HT1080 (cell line): Measurements from ENCODE around the gene COA7. TPM values are rescaled to one million over a fixed set of nuclear protein-coding genes. Genes with fewer than 3 reads are reported as not detected.

Experiments
- DNase-seq: peaks from one replicate; pipeline ENCODE4 v3.0.0-alpha.2; 2015; ENCODE audit warnings: low read depth
- small RNA-seq: library from RNA; depleted of rRNA; stranded (forward); fragments of <200 nt; gene quantifications from one replicate; pipeline ENCODE3, GENCODE V24; 2014
- total RNA-seq: library from RNA; depleted of rRNA; stranded (reverse); fragments of >200 nt; shearing (Covaris generic); gene quantifications from 2 replicates; pipeline ENCODE4 v1.2.3, GENCODE V29; 2014; rRNA removed

Gene COA7
- total RNA-seq, 1 experiment from 2014 or later = 22.2 TPM

GRCh38 chr1:52636721-52637695 is 61.1 kb downstream of the COA7 start:
- DNase-seq = peak; percentile 11

- DNase-seq = no peak
Measured at GRCh38 chr1:52635321-52636089, 62.6 kb downstream of the COA7 start.

Small RNA genes lying within 50 kb of the gene (small RNA-seq; reads per million reads assigned to genes)
- not detected for gene RN7SL62P

Other genes with a start within 250 kb of the COA7 start
- gene TUT4, start 145.3 kb downstream of the COA7 start, total RNA-seq = 21.7 and 27.9 TPM in 2 replicates
- gene GPX7, start 96.0 kb downstream of the COA7 start, total RNA-seq = not detected in 2 replicates
- not detected in 2 replicates for gene SHISAL2A, start 65.2 kb downstream of the COA7 start, total RNA-seq
- gene ZYG11B, start 28.1 kb upstream of the COA7 start, total RNA-seq = 14.6 and 18.3 TPM in 2 replicates
- gene ZYG11A, start 144.4 kb upstream of the COA7 start, total RNA-seq = 0.35 and 0.47 TPM in 2 replicates
- 1.4 and 2.5 TPM in 2 replicates for gene ECHDC2, start 223.4 kb upstream of the COA7 start, total RNA-seq
- gene SCP2, start 228.9 kb upstream of the COA7 start, total RNA-seq = 40.9 and 59.3 TPM in 2 replicates